H9 (cell line): ENCODE data around the gene KIRREL3. TPM values are rescaled to one million over a fixed set of nuclear protein-coding genes. Genes with fewer than 3 reads are reported as not detected.

ENCODE experiments used
- DNase-seq: peaks from one replicate; pipeline ENCODE4 v3.0.0-alpha.2; 2017
- H2AFZ ChIP-seq: one replicate; pipeline ENCODE4 v1.6.1; 2013; ENCODE audit warnings: mild to moderate bottlenecking, low read length, control low read depth, moderate library complexity
- H2AK5ac ChIP-seq: 2 replicates; pipeline ENCODE4 v1.6.1; 2013; ENCODE audit warnings: low read length, control low read depth, mixed read lengths; ENCODE audit not compliant: insufficient read length
- H2BK120ac ChIP-seq: one replicate; pipeline ENCODE4 v1.6.1; 2013; ENCODE audit warnings: low read depth, mild to moderate bottlenecking, low read length, control low read depth, inconsistent platforms; ENCODE audit not compliant: poor library complexity, severe bottlenecking
- H2BK12ac ChIP-seq: 2 replicates; pipeline ENCODE4 v1.6.1; 2013; ENCODE audit warnings: low read length, control low read depth, mixed read lengths, low read depth; ENCODE audit not compliant: insufficient read length
- H2BK15ac ChIP-seq: 2 replicates; pipeline ENCODE4 v1.6.1; 2013; ENCODE audit warnings: low read depth, low read length, control low read depth
- H2BK20ac ChIP-seq: one replicate; pipeline ENCODE4 v1.6.1; 2013; ENCODE audit warnings: low read depth, mild to moderate bottlenecking, low read length, control low read depth, inconsistent platforms; ENCODE audit not compliant: poor library complexity, severe bottlenecking
- H2BK5ac ChIP-seq: 2 replicates; pipeline ENCODE4 v1.6.1; 2013; ENCODE audit warnings: low read length, control low read depth, mixed read lengths; ENCODE audit not compliant: insufficient read length
- H3K14ac ChIP-seq: 2 replicates; pipeline ENCODE4 v1.6.1; 2013; ENCODE audit warnings: low read length, control low read depth; ENCODE audit not compliant: insufficient read depth
- H3K18ac ChIP-seq: 2 replicates; pipeline ENCODE4 v1.6.1; 2013; ENCODE audit warnings: low read depth, mild to moderate bottlenecking, mixed read lengths, low read length, control low read depth; ENCODE audit not compliant: insufficient read length
- H3K23ac ChIP-seq: 2 replicates; pipeline ENCODE4 v1.6.1; 2013; ENCODE audit warnings: low read length, control low read depth, mixed read lengths, low read depth; ENCODE audit not compliant: insufficient read length
- H3K23me2 ChIP-seq: 2 replicates; pipeline ENCODE4 v1.6.1; 2013; ENCODE audit warnings: low read depth, mild to moderate bottlenecking, mixed read lengths, low read length, control low read depth; ENCODE audit not compliant: insufficient read length, poor library complexity, severe bottlenecking
- H3K27ac ChIP-seq: 2 replicates; pipeline ENCODE4 v1.5.1; 2013; ENCODE audit warnings: low read length, control low read depth, mixed read lengths, low read depth; ENCODE audit not compliant: insufficient read length
- H3K27me3 ChIP-seq: 2 replicates; pipeline ENCODE4 v1.6.1; 2013; ENCODE audit warnings: low read length, control low read depth, inconsistent platforms; ENCODE audit not compliant: insufficient read depth
- H3K4ac ChIP-seq: 2 replicates; pipeline ENCODE4 v1.6.1; 2013; ENCODE audit warnings: low read depth, mild to moderate bottlenecking, control low read depth, inconsistent platforms, low read length, moderate library complexity
- H3K4me1 ChIP-seq: 2 replicates; pipeline ENCODE4 v1.6.1; 2013; ENCODE audit warnings: low read length, control low read depth, inconsistent platforms; ENCODE audit not compliant: insufficient read depth
- H3K4me2 ChIP-seq: 2 replicates; pipeline ENCODE4 v1.6.1; 2013; ENCODE audit warnings: low read length, control low read depth, mixed read lengths; ENCODE audit not compliant: insufficient read length, insufficient read depth
- H3K56ac ChIP-seq: 2 replicates; pipeline ENCODE4 v1.6.1; 2013; ENCODE audit warnings: low read depth, mild to moderate bottlenecking, mixed read lengths, low read length, control low read depth; ENCODE audit not compliant: insufficient read length
- H3K79me1 ChIP-seq: 2 replicates; pipeline ENCODE4 v1.6.1; 2013; ENCODE audit warnings: low read depth, mild to moderate bottlenecking, moderate library complexity, low read length, control low read depth, inconsistent platforms; ENCODE audit not compliant: insufficient read depth, poor library complexity, severe bottlenecking
- H3K79me2 ChIP-seq: 2 replicates; pipeline ENCODE4 v1.6.1; 2013; ENCODE audit warnings: low read length, control low read depth, inconsistent platforms; ENCODE audit not compliant: insufficient read depth
- H3K9ac ChIP-seq: 2 replicates; pipeline ENCODE4 v1.6.1; 2013; ENCODE audit warnings: low read length, control low read depth, mixed read lengths; ENCODE audit not compliant: insufficient read length; ENCODE audit errors: extremely low read depth
- H3K9me3 ChIP-seq: one replicate; pipeline ENCODE4 v1.6.1; 2013; ENCODE audit warnings: low read depth, low read length, inconsistent platforms; ENCODE audit not compliant: control insufficient read depth
- H3T11ph ChIP-seq: one replicate; pipeline ENCODE4 v1.6.1; 2013; ENCODE audit warnings: mild to moderate bottlenecking, low read length, control low read depth, inconsistent platforms
- H4K20me1 ChIP-seq: one replicate; pipeline ENCODE4 v1.6.1; 2013; ENCODE audit not compliant: control insufficient read depth, insufficient read length, insufficient read depth
- H4K5ac ChIP-seq: 2 replicates; pipeline ENCODE4 v1.6.1; 2013; ENCODE audit warnings: low read depth, mild to moderate bottlenecking, mixed read lengths, low read length, control low read depth; ENCODE audit not compliant: insufficient read length
- H4K8ac ChIP-seq: replicated peaks from 2 replicates; pipeline ENCODE4 v1.6.1; 2013; ENCODE audit warnings: low read length, control low read depth, mixed read lengths, low read depth; ENCODE audit not compliant: insufficient read length
- H4K91ac ChIP-seq: 2 replicates; pipeline ENCODE4 v1.6.1; 2013; ENCODE audit warnings: low read depth, mild to moderate bottlenecking, moderate library complexity, mixed read lengths, low read length, control low read depth; ENCODE audit not compliant: insufficient read length
- H3K27ac Mint-ChIP-seq, 3 experiments: 2 replicates in 2 of 3; 3 replicates in 1 of 3; pipeline ENCODE4 v1.8.0; 2020 to 2021; ENCODE audit warnings: mixed read lengths in 3 of 3, mild to moderate bottlenecking in 1 of 3, moderate library complexity in 1 of 3
- H3K27me3 Mint-ChIP-seq: 2 replicates; pipeline ENCODE4 v1.8.0; 2021; ENCODE audit warnings: low read depth, mild to moderate bottlenecking, moderate library complexity, mixed read lengths
- H3K36me3 Mint-ChIP-seq, 3 experiments: 2 replicates in 2 of 3; 3 replicates in 1 of 3; pipeline ENCODE4 v1.8.0; 2020 to 2021; ENCODE audit warnings: low read depth in 3 of 3, mixed read lengths in 3 of 3; ENCODE audit not compliant: insufficient read depth in 1 of 3
- H3K4me1 Mint-ChIP-seq, 2 experiments: 2 replicates each; pipeline ENCODE4 v1.8.0; 2020; ENCODE audit warnings: mixed read lengths in 2 of 2
- H3K4me3 Mint-ChIP-seq, 2 experiments: 2 replicates in 1 of 2; 3 replicates in 1 of 2; pipeline ENCODE4 v1.8.0; 2020 to 2021; ENCODE audit warnings: mild to moderate bottlenecking in 2 of 2, mixed read lengths in 2 of 2, moderate library complexity in 1 of 2
- H3K9me3 Mint-ChIP-seq, 2 experiments: 2 replicates in 1 of 2; 3 replicates in 1 of 2; pipeline ENCODE4 v1.8.0; 2020; ENCODE audit warnings: mild to moderate bottlenecking in 2 of 2, mixed read lengths in 2 of 2, moderate library complexity in 1 of 2
- WGBS: extraction: QIAGEN DNeasy Blood & Tissue Kit; methylation state at CpG from one replicate; pipeline ENCODE4 v1.1.7; 2013; ENCODE audit warnings: missing lambda C conversion rate, low lambda C conversion rate, mixed read lengths; ENCODE audit not compliant: insufficient read length; ENCODE audit errors: extremely low coverage; 5-methylcytosine and 5-hydroxymethylcytosine counted together
- total RNA-seq: library from RNA; stranded (reverse); gene quantifications from 2 replicates; pipeline ENCODE4 v1.2.1, GENCODE V29; 2021
- TF ChIP-seq, protein P1 (sequence below): fragments of 200-600 bp; sonication (generic); conservative IDR thresholded peaks from 3 replicates; pipeline ENCODE4 v1.8.0; 2021; ENCODE audit warnings: antibody characterized with exemption, mild to moderate bottlenecking

The KIRREL3 gene
- total RNA-seq, 1 experiment from 2014 or later: 0.17 TPM

DNA sequence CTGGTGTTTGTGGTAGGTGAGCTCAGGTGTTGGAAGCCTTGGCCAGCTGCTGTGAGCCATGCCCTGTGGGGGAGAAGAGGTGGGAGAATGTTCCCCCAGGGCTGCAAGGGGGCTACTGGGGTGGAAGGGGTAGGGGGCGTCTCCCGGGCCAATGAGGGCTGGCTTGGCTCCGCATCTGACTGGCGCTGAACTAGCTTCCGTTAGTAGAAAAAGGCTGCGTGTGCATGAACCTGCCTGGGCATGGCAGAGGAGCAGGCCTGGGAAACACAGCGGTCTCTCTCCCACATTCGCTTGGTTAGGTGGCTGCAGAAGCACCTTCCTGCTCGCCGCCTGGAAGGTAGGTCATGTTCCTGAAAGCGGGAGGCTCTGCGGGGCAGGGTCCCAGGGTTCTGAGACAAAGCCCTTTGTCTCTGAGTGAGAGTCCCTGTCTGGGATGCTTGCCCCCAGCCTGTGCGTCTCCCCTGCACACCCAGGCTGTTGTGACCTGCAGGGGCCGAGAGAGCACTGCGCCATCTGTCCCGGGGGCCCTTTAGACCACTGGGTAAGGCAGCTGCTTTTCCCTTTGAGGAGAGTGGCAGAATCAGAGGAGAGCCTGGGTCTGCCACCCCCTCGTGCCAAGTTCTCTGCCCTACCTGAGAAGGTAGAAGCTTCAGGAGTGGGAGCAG, 466.3 kb downstream of the KIRREL3 start:
- H3K36me3 Mint-ChIP-seq: no peaks in the 10 kb centered on the region
- no peak overlapping the region for H2BK20ac ChIP-seq
- H3K4me1 ChIP-seq: no peaks in the 10 kb centered on the region
- H3K4me1 Mint-ChIP-seq: 0 out of 4 replicates have a peak, but pooled peaks cover 0 to 2% of the 10 kb centered on the region in 2 experiments
- peaks cover 9% of the 10 kb centered on the region for H3K27me3 Mint-ChIP-seq
- no peaks in the 10 kb centered on the region for H3K9me3 Mint-ChIP-seq
- no peak overlapping the region for H4K5ac ChIP-seq
- H3K9me3 ChIP-seq: no peaks in the 10 kb centered on the region
- no peak overlapping the region for H3K4me2 ChIP-seq
- no peaks in the 10 kb centered on the region for H3K79me2 ChIP-seq
- H3T11ph ChIP-seq: no peak overlapping the region
- H3K79me1 ChIP-seq: no peaks in the 10 kb centered on the region
- TF ChIP-seq, protein P1, sequence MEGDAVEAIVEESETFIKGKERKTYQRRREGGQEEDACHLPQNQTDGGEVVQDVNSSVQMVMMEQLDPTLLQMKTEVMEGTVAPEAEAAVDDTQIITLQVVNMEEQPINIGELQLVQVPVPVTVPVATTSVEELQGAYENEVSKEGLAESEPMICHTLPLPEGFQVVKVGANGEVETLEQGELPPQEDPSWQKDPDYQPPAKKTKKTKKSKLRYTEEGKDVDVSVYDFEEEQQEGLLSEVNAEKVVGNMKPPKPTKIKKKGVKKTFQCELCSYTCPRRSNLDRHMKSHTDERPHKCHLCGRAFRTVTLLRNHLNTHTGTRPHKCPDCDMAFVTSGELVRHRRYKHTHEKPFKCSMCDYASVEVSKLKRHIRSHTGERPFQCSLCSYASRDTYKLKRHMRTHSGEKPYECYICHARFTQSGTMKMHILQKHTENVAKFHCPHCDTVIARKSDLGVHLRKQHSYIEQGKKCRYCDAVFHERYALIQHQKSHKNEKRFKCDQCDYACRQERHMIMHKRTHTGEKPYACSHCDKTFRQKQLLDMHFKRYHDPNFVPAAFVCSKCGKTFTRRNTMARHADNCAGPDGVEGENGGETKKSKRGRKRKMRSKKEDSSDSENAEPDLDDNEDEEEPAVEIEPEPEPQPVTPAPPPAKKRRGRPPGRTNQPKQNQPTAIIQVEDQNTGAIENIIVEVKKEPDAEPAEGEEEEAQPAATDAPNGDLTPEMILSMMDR: no peak
- no peaks in the 10 kb centered on the region for H4K20me1 ChIP-seq
- no peak overlapping the region for H2BK12ac ChIP-seq
- H2AFZ ChIP-seq: no peak overlapping the region
- no peak overlapping the region for H2AK5ac ChIP-seq
- no peak overlapping the region for H3K23ac ChIP-seq
- peak; percentile 31 for DNase-seq
- H3K9ac ChIP-seq: no peak overlapping the region
- peak overlapping the region in 1 of 3 experiments; percentile 62; a peak in 1 of 7 replicates for H3K27ac Mint-ChIP-seq
- no peak overlapping the region for H3K27ac ChIP-seq
- no peaks in the 10 kb centered on the region for H3K27me3 ChIP-seq
- no peak overlapping the region for H2BK5ac ChIP-seq
- H4K8ac ChIP-seq: no peak overlapping the region
- H3K18ac ChIP-seq: no peak overlapping the region
- H3K23me2 ChIP-seq: no peaks in the 10 kb centered on the region
- no peak overlapping the region; the same call in 1 of the 2 replicates for H3K14ac ChIP-seq
- no peak overlapping the region for H2BK15ac ChIP-seq
- no CpG with 5 or more reads among the region's 17 CpGs for WGBS
- peak overlapping the region; percentile 58 for H4K91ac ChIP-seq
- H2BK120ac ChIP-seq: no peak overlapping the region
- no peak overlapping the region for H3K4ac ChIP-seq
- H3K56ac ChIP-seq: no peak overlapping the region
- H3K4me3 Mint-ChIP-seq: no peak overlapping the region
